Measurements from ENCODE around the gene ZFAND3.
"Not testable (repeated sequence)": the region's sequence is repeated elsewhere in the genome, so short reads cannot be mapped to it uniquely, and the experiment has no call there.

ZFAND3 gene

GRCh38 chr6:38047562-38047961 is 228.0 kb downstream of the ZFAND3 start:
- Histone ChIP-seq H3K4me3 (ENCODE audit: low read depth, low read length, poor library complexity, severe bottlenecking) (no peak overlapping the region), H3K9ac (ENCODE audit: low read length) (no peak overlapping the region), H4K20me1 (ENCODE audit: insufficient read depth, low read length) (no peaks in the 10 kb centered on the region), H3K27ac (ENCODE audit: low read depth, low read length, poor library complexity, severe bottlenecking) (no peak overlapping the region), H3K4me2 (ENCODE audit: low read length) (no peak overlapping the region), H3K4me1 (ENCODE audit: insufficient read depth, low read length, severe bottlenecking) (no peaks in the 10 kb centered on the region), H3K36me3 (ENCODE audit: insufficient read depth, low read length) (no peaks in the 10 kb centered on the region), H3K27me3 (ENCODE audit: insufficient read depth, low read length) (no peaks in the 10 kb centered on the region), H3K9me3 (ENCODE audit: low read length) (no peaks in the 10 kb centered on the region), H3F3A (ENCODE audit: insufficient read depth, low read length) (no peaks in the 10 kb centered on the region), H2AFZ (ENCODE audit: low read length) (no peak overlapping the region), H3K9me2 (ENCODE audit: low read depth, low read length) (no peaks in the 10 kb centered on the region), H3K79me2 (ENCODE audit: insufficient read depth, low read length) (no peaks in the 10 kb centered on the region)
- TF ChIP-seq EZH2 (IDR thresholded peaks at IDR 0.05; ENCODE audit: borderline replicate concordance, low read length) = no peak
- TF ChIP-seq, protein P1, sequence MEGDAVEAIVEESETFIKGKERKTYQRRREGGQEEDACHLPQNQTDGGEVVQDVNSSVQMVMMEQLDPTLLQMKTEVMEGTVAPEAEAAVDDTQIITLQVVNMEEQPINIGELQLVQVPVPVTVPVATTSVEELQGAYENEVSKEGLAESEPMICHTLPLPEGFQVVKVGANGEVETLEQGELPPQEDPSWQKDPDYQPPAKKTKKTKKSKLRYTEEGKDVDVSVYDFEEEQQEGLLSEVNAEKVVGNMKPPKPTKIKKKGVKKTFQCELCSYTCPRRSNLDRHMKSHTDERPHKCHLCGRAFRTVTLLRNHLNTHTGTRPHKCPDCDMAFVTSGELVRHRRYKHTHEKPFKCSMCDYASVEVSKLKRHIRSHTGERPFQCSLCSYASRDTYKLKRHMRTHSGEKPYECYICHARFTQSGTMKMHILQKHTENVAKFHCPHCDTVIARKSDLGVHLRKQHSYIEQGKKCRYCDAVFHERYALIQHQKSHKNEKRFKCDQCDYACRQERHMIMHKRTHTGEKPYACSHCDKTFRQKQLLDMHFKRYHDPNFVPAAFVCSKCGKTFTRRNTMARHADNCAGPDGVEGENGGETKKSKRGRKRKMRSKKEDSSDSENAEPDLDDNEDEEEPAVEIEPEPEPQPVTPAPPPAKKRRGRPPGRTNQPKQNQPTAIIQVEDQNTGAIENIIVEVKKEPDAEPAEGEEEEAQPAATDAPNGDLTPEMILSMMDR (IDR thresholded peaks at IDR 0.05; ENCODE audit: low read length) = no peak

DNA sequence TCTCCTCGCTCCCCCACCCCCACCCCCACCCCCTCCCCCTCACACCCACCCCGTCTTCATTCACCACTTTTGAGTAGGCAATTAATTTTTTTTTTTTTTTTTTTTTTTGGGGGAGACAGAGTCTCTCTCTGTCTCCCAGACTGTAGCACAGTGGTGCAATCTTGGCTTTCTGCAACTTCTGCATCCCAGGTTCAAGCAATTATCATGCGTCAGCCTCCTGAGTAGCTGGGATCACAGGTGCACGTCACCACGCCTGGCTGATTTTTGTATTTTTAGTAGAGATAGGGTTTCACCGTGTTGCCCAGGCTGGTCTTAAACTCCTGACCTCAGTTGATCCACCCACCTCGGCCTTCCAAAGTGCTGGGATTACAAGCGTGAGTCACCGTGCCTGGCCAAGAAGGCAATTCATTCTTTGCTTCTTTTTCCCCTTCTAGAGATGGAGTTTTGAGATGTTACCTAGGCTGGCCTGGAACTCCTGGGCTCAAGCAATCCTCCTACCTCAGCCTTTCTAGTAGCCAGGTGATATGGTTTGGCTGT is 230.4 kb downstream of the ZFAND3 start:
- not testable (repeated sequence) for H3K9me2 ChIP-seq (ENCODE audit: low read depth, low read length); H3K4me2 ChIP-seq (ENCODE audit: low read length); H3F3A ChIP-seq (ENCODE audit: insufficient read depth, low read length); H3K4me3 ChIP-seq (ENCODE audit: low read depth, low read length, poor library complexity, severe bottlenecking); H3K27ac ChIP-seq (ENCODE audit: low read depth, low read length, poor library complexity, severe bottlenecking); H3K36me3 ChIP-seq (ENCODE audit: insufficient read depth, low read length); H3K27me3 ChIP-seq (ENCODE audit: insufficient read depth, low read length); H3K4me1 ChIP-seq (ENCODE audit: insufficient read depth, low read length, severe bottlenecking); H4K20me1 ChIP-seq (ENCODE audit: insufficient read depth, low read length); H3K9ac ChIP-seq (ENCODE audit: low read length); H3K79me2 ChIP-seq (ENCODE audit: insufficient read depth, low read length); H2AFZ ChIP-seq (ENCODE audit: low read length); H3K9me3 ChIP-seq (ENCODE audit: low read length)

GRCh38 chr6:38051819-38052434 is 232.4 kb downstream of the ZFAND3 start:
- Histone ChIP-seq H3K4me3 (ENCODE audit: low read depth, low read length, poor library complexity, severe bottlenecking) (no peak overlapping the region), H3K9me3 (ENCODE audit: low read length) (no peaks in the 10 kb centered on the region), H3K9me2 (ENCODE audit: low read depth, low read length) (no peaks in the 10 kb centered on the region), H4K20me1 (ENCODE audit: insufficient read depth, low read length) (no peaks in the 10 kb centered on the region), H3F3A (ENCODE audit: insufficient read depth, low read length) (no peaks in the 10 kb centered on the region), H2AFZ (ENCODE audit: low read length) (no peak overlapping the region), H3K36me3 (ENCODE audit: insufficient read depth, low read length) (no peaks in the 10 kb centered on the region), H3K9ac (ENCODE audit: low read length) (no peak overlapping the region), H3K4me1 (ENCODE audit: insufficient read depth, low read length, severe bottlenecking) (peaks cover 3% of the 10 kb centered on the region), H3K4me2 (ENCODE audit: low read length) (no peak overlapping the region), H3K27me3 (ENCODE audit: insufficient read depth, low read length) (no peaks in the 10 kb centered on the region), H3K27ac (ENCODE audit: low read depth, low read length, poor library complexity, severe bottlenecking) (no peak overlapping the region), H3K79me2 (ENCODE audit: insufficient read depth, low read length) (no peaks in the 10 kb centered on the region)
- TF ChIP-seq EZH2 (IDR thresholded peaks at IDR 0.05; ENCODE audit: borderline replicate concordance, low read length) = no peak
- TF ChIP-seq, protein P1 (IDR thresholded peaks at IDR 0.05; ENCODE audit: low read length) = no peak

Data from OCI-LY1 (cell line).